ENCODE data around the gene IL11RA.

Gene IL11RA

DNA sequence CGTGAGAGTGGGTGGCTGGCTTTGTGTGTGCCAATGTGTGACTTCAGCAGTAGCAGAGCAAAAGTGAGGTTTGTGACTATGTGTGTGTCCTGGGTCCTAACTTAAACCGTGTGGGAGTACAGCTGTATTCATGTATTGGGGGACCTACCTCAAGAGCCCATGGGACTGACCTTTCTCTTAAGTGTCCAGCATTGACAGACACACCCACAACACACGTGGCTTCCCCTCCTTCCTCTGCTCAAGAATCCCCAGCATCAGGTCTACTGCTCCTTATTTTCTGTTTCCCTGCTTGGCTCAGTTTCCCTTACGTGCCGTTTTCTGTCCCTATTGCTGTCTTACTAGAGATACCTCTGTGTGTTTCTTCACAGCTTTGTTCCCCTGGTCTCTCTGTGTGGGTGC, 616 bp downstream of the IL11RA start:
- no peak for DNase-seq (ENCODE audit: low read depth in 2 of 2, low spot score in 1 of 2)

DNA sequence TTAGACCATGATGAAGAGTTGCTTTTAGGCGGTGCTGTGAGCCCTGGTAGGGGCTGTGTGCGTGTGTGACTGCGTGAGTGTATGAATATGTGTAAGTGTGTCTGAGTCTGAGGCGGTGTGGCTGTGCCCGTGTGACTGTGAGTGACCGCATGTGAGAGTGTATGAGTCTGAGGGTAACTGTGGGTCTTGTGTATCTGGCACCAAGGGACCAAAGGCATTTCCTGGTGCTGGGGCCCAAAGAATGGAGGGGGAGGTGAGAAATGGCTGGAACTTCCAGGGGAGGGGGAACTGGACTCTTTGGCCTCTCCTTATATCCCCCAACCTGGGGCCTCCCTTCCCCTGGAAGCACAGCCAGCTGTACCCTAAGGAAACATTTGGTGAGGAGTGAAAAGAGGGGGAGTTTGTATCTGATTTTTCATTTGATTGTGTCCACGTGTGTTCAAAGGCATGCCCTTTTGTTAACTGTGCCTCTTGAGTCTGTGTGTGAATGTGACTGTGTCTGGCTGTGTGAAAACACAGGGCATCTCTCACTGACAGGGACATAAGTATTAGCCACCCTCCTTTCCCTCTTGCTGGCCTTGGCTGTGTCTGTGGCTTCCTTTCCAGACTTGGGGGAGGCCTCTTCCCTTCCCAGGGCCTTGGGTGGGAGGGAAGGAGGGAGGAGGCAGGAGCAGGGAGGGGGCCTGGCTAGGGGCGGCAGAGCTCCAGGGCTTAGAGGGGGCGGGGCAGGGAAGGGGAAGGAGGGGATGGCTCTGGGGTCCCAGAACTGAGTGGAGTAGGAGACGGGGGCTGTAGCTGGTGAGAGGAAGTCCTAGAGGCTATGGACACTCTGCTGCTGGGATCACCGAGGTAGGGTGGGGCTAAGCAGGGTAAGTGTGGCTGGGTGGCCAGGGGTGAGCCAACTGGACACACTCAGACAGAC, 1.4 kb downstream of the IL11RA start:
- DNase-seq (ENCODE audit: low read depth in 2 of 2, low spot score in 1 of 2), result no peak

DNA sequence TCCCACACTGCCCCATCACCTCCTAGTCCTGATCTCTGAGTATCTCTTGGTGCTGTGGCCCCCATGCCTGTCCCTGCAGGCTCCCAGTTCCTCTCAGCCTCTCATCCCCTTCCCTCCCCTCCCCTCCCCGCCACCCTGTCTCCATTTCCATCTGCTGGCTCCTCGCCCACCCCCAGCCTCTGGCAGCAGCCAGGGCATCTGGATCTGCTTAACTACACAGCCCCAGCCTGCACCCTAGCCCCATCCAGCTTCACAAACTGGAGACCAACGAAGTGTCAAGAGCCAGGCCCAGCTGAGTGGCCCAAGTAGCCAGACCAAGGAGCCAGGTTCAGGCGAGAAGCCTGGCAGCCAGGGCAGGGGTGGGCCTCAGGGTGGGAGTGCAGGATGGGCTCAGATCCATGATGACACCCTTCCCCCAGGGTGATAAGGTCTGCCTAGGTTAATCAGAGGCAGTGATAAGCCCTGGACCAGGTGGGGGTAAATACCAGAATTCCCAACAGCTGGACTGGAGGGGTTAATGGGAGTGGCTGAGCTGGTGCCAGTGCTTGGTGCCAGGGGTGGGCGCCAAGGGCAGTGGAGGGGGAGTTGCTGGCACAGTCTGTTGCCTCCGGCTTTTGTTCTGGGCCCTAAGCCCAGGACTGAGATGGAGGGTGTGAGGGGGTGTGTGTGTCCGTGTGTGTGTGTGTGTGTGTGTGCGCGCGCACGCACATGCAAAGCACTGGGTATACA, 2.5 kb downstream of the IL11RA start:
- no peak for DNase-seq (ENCODE audit: low read depth in 2 of 2, low spot score in 1 of 2)

DNA sequence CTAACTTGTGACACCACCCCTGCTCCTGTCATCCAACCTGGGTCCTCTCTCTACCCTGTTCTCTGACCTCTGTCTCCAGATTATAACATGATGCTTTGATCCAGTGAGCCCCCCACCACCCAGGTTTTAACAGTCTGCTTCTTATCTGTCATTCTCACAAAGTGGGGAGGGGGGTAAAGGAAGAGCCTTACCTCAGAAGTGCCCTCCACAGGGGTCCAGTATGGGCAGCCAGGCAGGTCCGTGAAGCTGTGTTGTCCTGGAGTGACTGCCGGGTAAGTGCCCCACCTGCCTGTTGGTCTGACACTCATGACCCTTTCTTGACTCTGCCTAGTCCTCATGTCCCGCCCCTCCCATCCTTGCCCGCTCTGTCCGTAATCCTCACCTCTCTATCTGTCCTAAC, 3.4 kb downstream of the IL11RA start:
- DNase-seq (ENCODE audit: low read depth in 2 of 2, low spot score in 1 of 2), result no peak

DNA sequence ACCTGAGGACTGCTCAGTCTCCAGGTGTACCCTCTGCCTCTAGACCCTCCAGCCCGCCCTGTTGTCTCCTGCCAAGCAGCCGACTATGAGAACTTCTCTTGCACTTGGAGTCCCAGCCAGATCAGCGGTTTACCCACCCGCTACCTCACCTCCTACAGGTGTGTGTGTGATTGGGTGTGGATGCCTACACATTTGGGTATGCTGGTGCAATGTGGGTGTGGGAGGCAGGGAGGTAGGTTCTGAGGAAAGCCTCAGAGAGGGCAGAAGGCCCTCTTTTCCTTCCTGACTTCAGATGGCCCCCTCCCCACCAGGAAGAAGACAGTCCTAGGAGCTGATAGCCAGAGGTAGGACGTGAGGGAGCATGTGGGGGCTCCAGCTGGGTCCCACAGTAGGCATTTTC, 5.0 kb downstream of the IL11RA start:
- DNase-seq (ENCODE audit: low read depth in 2 of 2, low spot score in 1 of 2), result no peak

DNA sequence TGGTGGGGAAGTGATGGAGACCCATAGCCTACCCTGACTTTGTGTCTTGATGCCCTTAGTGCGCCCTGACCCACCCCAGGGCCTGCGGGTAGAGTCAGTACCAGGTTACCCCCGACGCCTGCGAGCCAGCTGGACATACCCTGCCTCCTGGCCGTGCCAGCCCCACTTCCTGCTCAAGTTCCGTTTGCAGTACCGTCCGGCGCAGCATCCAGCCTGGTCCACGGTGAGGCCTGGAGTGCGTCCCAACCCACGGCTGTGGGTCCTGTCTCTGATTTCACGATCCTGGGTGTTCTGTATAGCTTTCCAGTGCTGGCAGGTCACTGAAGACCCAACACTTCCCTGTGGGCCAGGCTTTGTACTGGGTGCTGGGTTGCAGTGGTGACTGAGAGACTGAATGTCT, 6.5 kb downstream of the IL11RA start:
- no peak for DNase-seq (ENCODE audit: low read depth in 2 of 2, low spot score in 1 of 2)

DNA sequence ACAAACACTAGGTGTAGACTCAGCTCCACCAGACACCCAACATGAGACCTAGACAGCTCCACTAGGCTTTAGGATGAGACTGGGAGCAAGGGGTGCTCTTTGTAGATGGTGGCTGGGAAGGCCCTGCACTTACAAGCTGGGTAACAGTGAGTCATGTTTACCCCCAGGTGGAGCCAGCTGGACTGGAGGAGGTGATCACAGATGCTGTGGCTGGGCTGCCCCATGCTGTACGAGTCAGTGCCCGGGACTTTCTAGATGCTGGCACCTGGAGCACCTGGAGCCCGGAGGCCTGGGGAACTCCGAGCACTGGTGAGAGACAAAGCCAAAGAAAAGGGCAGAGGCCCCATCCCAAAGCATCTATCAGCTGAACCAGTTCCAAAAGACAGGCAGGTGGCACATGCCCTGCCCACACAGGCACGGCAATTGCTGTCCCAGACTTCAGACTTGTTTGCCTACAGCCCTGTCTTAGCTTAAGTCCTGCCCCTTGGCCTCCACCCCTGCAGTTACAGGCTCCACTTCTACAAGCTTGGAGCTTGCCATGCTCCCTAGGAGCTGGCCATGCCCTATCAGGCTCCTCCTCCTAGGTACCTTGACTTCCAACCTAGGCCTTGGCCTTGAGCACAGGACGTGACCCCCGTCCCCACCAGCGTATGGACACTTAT, 7.7 kb downstream of the IL11RA start:
- no peak for DNase-seq (ENCODE audit: low read depth in 2 of 2, low spot score in 1 of 2)

DNA sequence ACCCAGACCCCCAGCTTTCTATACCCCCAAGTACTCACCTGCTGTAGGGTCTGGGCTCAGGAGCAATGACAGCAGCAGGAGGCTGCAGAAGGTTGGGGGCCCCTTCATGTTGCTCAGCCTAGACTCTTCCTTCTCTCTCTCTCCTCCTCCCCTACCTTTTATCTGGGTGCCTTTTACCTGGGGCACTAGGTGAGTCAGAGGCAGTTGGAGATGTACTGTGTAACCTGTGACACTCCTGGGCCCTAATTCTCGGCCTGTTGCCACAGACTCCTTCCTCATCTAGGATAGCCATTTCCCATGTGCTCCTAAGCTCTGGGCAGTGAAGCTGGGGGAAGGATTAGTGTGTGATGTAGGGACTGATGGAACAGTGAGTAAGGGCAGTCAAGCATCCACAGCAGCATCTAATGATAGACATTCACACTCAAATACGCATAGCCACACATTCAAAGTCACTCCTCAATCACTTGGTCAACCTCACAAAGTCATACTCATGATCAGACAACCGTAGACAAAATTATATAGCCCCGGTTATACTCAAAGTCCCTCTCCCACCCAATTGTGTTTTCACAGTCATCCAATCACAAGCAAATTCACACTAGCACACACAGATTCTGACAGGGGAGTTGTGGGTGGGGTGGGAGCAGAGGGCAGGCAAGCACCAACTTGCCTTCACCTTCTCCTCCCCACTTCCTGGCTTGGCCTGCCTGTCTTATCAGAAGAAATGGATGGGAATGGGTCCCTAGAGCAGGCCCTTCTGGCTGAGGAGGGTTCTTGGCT, 10.7 kb downstream of the IL11RA start, which contains the start of gene CCL27:
Gene CCL27, minus strand, starts transcription at position 132 of the 777 bp plus-strand sequence. Its CDS starts 24 bp downstream, at position 108.
- DNase-seq (ENCODE audit: low read depth in 2 of 2, low spot score in 1 of 2), result no peak

DNA sequence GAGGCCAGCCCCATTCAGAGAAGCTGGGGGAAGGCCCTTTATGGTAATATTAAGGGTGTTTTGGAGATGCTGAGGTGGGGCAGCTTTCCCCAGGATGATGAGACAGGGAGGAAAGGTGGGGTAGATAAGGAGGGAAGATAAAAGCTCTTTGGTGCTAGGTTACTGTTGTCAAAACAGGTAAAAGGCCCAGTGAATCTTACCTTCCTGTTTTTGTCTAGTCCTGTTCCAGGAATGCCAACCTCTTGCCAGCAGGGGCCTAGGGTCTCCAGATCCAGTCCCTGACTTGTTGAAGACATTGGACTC, 11.3 kb downstream of the IL11RA start:
- DNase-seq (ENCODE audit: low read depth in 2 of 2, low spot score in 1 of 2), result no peak

DNA sequence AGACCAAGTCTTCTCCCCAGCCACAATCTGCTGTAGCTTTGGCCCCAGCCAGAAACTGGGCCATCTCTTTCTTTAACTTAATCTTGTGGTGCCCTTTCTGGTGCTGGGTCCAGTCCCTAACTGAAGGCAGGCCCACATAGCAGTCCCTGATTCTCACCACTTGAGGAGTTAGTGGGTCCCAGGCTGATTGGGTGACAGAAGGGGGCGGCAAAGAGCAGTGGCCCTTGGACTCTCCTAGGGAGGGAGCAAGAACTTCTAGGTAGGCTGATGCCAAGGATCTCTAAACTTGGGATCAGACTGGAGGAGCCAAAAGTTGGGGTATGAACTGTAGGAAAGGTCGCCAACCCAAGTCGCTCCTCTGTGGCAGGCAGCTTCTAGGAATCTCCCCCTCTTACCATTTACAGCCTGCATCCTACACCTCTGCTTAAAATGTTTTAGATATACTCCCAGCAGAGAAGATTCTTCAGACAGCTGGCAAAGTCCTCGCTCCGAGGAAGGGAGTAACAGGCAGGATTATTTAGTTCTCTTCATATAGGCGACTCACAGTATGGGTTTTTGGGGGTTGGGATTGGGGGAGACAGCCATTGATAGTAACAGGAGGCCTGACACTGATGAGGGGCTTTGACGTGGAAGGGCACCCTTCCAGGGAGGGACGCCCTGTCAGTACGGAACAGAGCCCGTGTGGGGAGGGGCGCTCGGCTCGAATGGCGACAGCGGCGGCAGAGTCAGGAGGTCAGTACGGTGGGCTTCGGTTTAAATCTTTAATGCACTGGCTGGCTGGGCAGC, 12.5 kb downstream of the IL11RA start:
- DNase-seq (ENCODE audit: low read depth in 2 of 2, low spot score in 1 of 2), result peak; percentile 19 to 51

DNA sequence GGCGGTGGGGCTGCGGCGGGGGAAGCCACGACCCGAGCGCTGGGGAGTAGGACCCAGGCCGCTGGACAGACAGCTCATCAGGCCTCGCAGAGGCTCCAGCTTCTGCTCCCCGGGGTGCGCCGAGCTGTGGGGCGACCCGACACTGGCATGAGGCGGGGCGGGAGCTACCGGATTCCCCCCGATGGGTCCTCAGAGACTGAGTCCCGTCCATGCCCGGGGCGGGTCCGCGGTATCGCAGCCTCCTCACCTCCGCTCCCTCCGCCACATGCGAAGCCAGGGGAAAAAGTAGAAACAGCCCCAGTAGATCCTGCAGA, 13.0 kb downstream of the IL11RA start:
- no peak for DNase-seq (ENCODE audit: low read depth in 2 of 2, low spot score in 1 of 2)

DNA sequence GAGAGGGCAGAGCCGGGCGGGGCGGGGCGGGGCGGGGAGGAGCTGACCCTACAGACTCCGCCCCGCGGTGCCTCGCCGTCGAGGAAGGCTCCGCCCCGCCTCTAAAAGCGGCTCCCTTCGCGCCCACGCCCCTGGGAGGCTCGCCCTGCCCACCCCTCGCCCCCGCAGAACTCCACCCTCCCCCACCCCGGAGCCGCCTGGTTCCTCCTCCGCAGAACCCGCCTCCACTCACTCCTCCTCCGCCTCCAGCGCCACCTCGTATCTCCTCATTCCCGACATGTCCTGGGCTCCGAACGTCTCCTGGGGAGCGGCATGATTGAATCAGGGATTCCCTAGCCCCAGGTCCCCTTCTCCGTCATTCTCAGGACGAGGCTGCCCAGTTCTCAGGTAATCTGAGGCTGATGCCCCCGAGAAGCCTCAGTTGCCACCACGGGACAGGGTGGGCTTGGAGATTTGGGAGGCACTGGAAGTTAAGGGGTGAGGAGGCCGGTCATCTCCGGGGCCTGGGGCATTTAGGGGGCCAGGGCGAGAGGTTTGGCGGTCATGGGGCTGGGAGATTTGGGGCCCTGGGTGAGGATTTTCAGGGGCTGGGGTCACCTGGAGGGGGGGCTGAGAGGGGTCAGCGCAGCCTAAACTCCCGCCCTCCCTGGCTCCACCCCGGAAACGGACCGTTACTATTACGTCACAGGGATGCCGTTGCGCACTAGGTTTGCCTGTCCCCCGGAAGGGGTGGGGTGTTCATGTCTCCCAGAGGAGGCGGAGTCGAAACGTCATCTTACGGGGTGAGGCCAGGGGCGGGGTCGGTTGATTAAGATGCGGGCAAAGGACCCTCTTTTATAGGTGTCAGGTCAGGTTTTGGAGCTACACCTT, 13.6 kb downstream of the IL11RA start:
- DNase-seq (ENCODE audit: low read depth in 2 of 2, low spot score in 1 of 2), result peak; percentile 73 to 75

DNA sequence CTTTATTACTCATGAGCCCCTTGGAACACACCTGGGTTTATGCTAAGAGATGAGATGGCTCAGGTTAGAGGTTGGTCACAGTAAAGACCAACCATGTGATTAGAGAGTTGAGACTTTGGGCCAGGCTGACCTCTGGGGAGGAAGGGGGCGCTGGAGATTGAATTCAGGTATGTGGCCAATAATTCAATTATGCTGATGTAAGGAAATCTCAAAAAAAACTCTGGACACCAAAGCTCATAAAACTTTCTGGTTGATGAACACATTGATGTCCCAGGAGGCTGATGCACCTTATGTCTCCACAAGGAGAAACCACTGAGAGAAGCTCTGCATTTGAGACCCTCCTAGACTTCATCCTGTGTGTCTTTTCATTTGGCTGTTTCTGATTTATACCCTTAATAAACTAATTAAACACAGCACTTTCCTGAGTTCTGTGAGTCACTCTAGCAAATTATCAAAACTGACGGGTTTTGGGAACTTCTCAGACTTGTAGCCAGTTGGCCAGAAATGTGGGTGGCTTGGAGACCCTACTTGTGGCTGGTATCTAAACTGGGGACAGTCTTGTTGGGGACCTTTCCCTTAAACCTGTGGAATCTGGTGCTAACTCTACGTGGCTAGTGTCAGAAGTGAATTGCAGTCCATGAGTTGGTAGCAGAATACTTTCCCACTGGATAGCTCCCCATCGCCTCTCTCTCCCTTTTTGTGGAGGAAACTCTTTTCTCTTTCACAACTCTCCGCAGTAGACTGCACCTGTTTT, 18.0 kb downstream of the IL11RA start:
- DNase-seq (ENCODE audit: low read depth in 2 of 2, low spot score in 1 of 2), result no peak

DNA sequence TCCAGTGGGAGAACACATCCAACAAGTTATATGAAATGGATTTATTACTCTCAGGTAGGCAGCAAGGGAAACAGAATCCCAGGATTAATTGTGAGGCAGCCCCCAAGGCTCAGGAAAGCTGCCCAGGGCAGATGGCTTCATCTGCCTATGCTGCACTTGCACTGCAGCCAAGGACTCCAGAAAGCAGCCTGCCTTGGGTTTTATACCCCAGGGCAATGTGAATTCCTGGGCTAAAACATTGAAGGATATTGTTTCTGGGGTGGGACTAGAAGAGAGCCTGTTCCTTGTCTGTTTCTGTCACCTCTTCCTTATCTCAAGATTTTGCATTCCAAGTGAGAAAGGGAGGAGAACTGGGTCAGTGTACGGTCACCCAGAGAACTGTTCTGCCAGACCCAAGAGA, 19.3 kb downstream of the IL11RA start:
- no peak for DNase-seq (ENCODE audit: low read depth in 2 of 2, low spot score in 1 of 2)

DNA sequence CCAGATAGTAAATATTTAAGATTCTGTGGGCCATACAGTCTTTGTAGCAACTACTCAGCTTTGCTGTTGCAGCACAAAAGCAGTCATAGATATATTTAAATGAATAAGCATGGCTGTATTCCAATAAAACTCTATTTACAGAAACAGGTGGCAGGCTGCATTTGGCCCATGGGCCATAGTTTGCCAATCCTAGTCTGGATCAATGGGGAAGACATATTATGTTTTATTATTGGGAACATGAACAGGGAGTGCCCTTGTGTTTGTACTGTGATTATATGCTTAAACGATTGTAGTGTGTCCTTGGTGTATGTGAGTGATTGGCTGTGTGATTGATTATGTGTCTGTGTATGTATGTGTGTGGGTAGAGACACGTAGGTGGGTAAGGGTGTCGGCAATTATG, 22.5 kb downstream of the IL11RA start:
- DNase-seq (ENCODE audit: low read depth in 2 of 2, low spot score in 1 of 2), result no peak

DNA sequence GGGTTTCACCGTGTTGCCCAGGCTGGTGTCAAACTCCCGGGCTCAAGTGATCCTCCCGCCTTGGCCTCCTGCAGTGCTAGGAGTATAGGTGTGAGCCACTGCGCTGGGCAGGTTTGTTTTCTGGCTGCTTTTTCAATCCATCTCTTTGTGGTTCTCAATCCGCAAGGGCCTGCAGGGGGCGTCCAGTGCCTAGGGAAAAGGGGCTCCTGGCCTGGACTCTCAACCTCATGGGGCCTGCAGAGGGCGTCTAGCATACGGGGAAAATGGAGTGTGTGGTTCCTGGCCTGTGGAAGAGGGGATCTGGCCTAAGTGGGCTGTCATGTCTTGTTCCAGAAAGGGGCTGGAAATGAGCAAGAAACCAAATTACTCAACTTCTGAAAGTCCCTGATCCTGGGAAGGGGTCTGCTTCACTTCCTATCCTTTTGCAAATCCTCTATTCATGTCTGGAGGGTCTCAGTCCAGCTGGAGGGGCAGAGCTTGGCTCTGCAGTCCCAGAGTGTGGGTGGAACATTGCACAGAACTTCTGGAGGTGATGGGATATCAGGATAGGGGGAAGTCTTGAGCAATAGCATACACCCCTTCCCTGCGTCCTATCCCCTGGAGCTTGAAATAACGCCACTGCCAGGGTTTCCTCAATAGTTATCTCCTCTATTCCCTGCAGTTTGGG, 23.2 kb downstream of the IL11RA start:
- DNase-seq (ENCODE audit: low read depth in 2 of 2, low spot score in 1 of 2), result peak; percentile 18 to 19

DNA sequence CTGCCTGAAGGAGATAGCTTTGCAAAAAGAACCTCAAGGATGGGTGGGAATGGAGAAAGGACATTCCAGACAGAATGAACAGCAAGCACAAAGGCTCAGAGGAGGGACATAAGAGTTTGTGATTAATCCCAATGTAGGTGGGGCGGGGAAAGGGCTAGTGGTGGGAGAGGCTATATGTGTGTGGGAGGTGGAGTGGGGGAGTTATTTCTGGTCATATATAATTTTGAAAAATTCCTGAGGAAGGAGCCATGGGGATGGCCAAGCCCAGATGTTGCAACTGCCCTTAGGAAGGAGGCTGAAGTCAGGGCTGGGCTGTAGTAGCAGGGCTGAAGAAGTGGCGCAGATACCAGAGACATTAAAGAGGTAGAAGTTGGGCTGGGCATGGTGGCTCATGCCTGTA, 23.9 kb downstream of the IL11RA start:
- no peak for DNase-seq (ENCODE audit: low read depth in 2 of 2, low spot score in 1 of 2)

DNA sequence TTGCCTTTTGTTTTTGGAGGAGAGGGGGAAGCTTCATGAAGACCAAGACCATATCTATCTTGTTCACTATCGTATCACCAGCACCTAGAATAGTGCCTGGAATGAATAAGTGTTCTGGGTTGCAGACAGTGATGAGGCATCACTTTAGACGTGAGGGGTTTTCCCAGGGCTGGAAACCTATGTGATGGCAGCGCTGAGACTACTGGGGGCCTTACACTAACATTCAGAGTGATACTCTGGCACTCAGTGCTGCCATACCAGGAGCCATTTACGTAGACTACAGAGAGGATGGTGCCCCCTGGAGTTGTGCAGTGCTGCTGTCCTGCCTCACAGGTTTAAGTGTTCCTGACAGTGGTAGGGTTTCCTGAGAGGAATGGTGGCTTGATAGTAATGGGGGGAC, 32.2 kb downstream of the IL11RA start:
- no peak for DNase-seq (ENCODE audit: low read depth in 2 of 2, low spot score in 1 of 2)

All from stimulated activated CD8-positive, alpha-beta memory T cell treated with anti-CD3 and anti-CD28 coated beads, Interleukin-4, amount 100 ng/mL, for 4 hours (primary cell).